PC-3 (cell line): ENCODE measurements around the gene TPRN. TPM values are rescaled to one million over a fixed set of nuclear protein-coding genes. Genes with fewer than 3 reads are reported as not detected.

ENCODE experiments used
- ATAC-seq: fragments of 200-7000 bp; cut with Tn5 transposase; 2 replicates; pipeline ENCODE4 v1.9.1; 2020; ENCODE audit warnings: mild to moderate bottlenecking, moderate library complexity
- BruUV-seq: library from RNA; stranded (reverse); fragments of 400-500 nt; replicated peaks from 2 replicates; lab custom pipeline; 2021; lab: Mats Ljungman, UMichigan
- CTCF ChIA-PET: fragments of 300-600 bp; sonication (Branson Sonifier 250); formaldehyde crosslinking; loops from one replicate; lab custom pipeline; 2022; ENCODE audit warnings: antibody characterized with exemption; lab: Charles Lee
- POLR2A ChIA-PET: fragments of 300-600 bp; sonication (Branson Sonifier 250); formaldehyde crosslinking; loops from one replicate; lab custom pipeline; 2022; ENCODE audit warnings: antibody characterized with exemption; ENCODE audit not compliant: unreplicated experiment; lab: Charles Lee
- DNase-seq: peaks from one replicate; pipeline ENCODE4 v3.0.0-alpha.2; 2015
- H2AFZ ChIP-seq: fragments of 300-600 bp; sonication (generic); 2 replicates; pipeline ENCODE4 v1.6.0; 2016; ENCODE audit warnings: antibody characterized with exemption, low read length
- H3F3A ChIP-seq: fragments of 300-600 bp; sonication (generic); one replicate; pipeline ENCODE4 v1.6.0; 2017; ENCODE audit warnings: antibody characterized with exemption, low read length, control low read depth, mild to moderate bottlenecking; ENCODE audit not compliant: unreplicated experiment
- H3K27ac ChIP-seq: fragments of 300-600 bp; sonication (generic); 2 replicates; pipeline ENCODE4 v1.5.1; 2016; ENCODE audit warnings: mild to moderate bottlenecking, low read length
- H3K27me3 ChIP-seq: fragments of 300-600 bp; sonication (generic); 2 replicates; pipeline ENCODE4 v1.6.1; 2016; ENCODE audit warnings: low read length, mixed read lengths
- H3K36me3 ChIP-seq: fragments of 300-600 bp; sonication (generic); 2 replicates; pipeline ENCODE4 v1.6.1; 2016; ENCODE audit warnings: low read depth, mixed run types, low read length, mixed read lengths
- H3K4me1 ChIP-seq: fragments of 300-600 bp; sonication (generic); 2 replicates; pipeline ENCODE4 v1.5.1; 2016; ENCODE audit warnings: low read length; ENCODE audit not compliant: insufficient read depth
- H3K4me2 ChIP-seq: fragments of 300-600 bp; sonication (generic); 2 replicates; pipeline ENCODE4 v1.6.0; 2016; ENCODE audit warnings: low read length
- H3K4me3 ChIP-seq: fragments of 300-600 bp; sonication (generic); 2 replicates; pipeline ENCODE4 v1.5.1; 2016; ENCODE audit warnings: mild to moderate bottlenecking, low read length, mixed read lengths
- H3K79me2 ChIP-seq: fragments of 300-600 bp; sonication (generic); 2 replicates; pipeline ENCODE4 v1.6.1; 2017; ENCODE audit warnings: low read length, mixed read lengths
- H3K9ac ChIP-seq: fragments of 300-600 bp; sonication (generic); 2 replicates; pipeline ENCODE4 v1.6.0; 2016; ENCODE audit warnings: mild to moderate bottlenecking, low read length
- H3K9me2 ChIP-seq: fragments of 300-600 bp; sonication (generic); replicated peaks from 2 replicates; pipeline ENCODE4 v1.6.1; 2016; ENCODE audit warnings: mixed run types, low read length, mixed read lengths
- H3K9me3 ChIP-seq: fragments of 300-600 bp; sonication (generic); 2 replicates; pipeline ENCODE4 v1.6.1; 2016; ENCODE audit warnings: low read length, mixed read lengths
- H4K20me1 ChIP-seq: fragments of 300-600 bp; sonication (generic); 2 replicates; pipeline ENCODE4 v1.6.1; 2016; ENCODE audit warnings: low read length, mixed read lengths
- EZH2 ChIP-seq: fragments of 300-600 bp; sonication (generic); IDR thresholded peaks from one replicate; pipeline ENCODE4 v1.6.1; 2017; ENCODE audit warnings: antibody characterized with exemption, mild to moderate bottlenecking, low read length; ENCODE audit not compliant: unreplicated experiment
- EZH2phosphoT487 ChIP-seq: fragments of 300-600 bp; sonication (generic); IDR thresholded peaks from 2 replicates; pipeline ENCODE4 v1.6.1; 2018; ENCODE audit warnings: mild to moderate bottlenecking, antibody characterized with exemption, low read length, borderline replicate concordance
- intact Hi-C: fragments of 100-400 bp; cut with micrococcal nuclease; formaldehyde crosslinking; loops from 2 replicates; pipeline ENCODE4 v1.9.0; 2023
- total RNA-seq: library from RNA; depleted of rRNA; stranded (reverse); fragments of >200 nt; gene quantifications from 2 replicates; pipeline ENCODE4 v1.2.3, GENCODE V29; 2014
- TF ChIP-seq, protein P1 (sequence below): fragments of 300-600 bp; sonication (generic); conservative IDR thresholded peaks from 2 replicates; pipeline ENCODE4 v1.5.1; 2017; ENCODE audit warnings: antibody characterized with exemption, low read depth, mild to moderate bottlenecking, low read length

Gene TPRN
- total RNA-seq, 1 experiment from 2014 or later = 11.3 TPM

DNA sequence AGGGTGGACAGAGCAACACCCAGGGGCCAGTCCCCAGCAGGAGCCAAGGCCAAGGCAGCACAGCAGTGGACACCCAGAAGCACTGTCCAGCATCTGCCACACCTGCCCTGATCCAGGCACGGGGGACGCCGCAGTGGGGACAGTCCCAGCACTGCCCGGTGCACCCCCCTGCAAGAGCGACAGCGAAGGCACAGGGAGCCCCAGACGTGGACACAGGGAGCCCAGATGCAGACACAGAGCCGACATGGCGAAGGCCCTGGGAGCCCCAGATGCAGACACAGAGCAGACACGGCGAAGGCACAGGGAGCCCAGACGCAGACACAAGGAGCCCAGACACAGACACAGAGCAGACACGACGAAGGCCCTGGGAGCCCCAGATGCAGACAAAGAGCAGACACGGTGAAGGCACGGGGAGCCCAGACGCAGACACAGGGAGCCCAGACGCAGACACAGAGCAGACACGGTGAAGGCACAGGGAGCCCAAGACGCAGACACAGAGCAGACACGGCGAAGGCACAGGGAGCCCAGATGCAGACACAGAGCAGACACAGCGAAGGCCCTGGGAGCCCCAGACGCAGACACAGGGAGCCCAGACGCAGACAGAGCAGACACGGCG, 16.5 kb downstream of the TPRN start:
- Histone ChIP-seq H2AFZ (no peak overlapping the region), H3K9ac (no peak overlapping the region), H3F3A (no peaks in the 10 kb centered on the region), H3K4me2 (no peak overlapping the region), H3K4me1 (peaks cover 15% of the 10 kb centered on the region), H3K27ac (no peak overlapping the region), H3K9me3 (no peaks in the 10 kb centered on the region), H3K79me2 (peaks cover 28% of the 10 kb centered on the region), H3K4me3 (no peak overlapping the region), H3K9me2 (no peaks in the 10 kb centered on the region), H3K36me3 (no peaks in the 10 kb centered on the region), H4K20me1 (no peaks in the 10 kb centered on the region), H3K27me3 (no peaks in the 10 kb centered on the region)
- DNase-seq = no peak
- no peak for ATAC-seq
- intact Hi-C loops = no loop called here
- BruUV-seq = no TSS peak
- no peak for TF ChIP-seq EZH2
- no peak for TF ChIP-seq EZH2phosphoT487
- TF ChIP-seq, protein P1, sequence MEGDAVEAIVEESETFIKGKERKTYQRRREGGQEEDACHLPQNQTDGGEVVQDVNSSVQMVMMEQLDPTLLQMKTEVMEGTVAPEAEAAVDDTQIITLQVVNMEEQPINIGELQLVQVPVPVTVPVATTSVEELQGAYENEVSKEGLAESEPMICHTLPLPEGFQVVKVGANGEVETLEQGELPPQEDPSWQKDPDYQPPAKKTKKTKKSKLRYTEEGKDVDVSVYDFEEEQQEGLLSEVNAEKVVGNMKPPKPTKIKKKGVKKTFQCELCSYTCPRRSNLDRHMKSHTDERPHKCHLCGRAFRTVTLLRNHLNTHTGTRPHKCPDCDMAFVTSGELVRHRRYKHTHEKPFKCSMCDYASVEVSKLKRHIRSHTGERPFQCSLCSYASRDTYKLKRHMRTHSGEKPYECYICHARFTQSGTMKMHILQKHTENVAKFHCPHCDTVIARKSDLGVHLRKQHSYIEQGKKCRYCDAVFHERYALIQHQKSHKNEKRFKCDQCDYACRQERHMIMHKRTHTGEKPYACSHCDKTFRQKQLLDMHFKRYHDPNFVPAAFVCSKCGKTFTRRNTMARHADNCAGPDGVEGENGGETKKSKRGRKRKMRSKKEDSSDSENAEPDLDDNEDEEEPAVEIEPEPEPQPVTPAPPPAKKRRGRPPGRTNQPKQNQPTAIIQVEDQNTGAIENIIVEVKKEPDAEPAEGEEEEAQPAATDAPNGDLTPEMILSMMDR = no peak
- POLR2A ChIA-PET = no interaction called here
- CTCF ChIA-PET = no interaction called here

DNA sequence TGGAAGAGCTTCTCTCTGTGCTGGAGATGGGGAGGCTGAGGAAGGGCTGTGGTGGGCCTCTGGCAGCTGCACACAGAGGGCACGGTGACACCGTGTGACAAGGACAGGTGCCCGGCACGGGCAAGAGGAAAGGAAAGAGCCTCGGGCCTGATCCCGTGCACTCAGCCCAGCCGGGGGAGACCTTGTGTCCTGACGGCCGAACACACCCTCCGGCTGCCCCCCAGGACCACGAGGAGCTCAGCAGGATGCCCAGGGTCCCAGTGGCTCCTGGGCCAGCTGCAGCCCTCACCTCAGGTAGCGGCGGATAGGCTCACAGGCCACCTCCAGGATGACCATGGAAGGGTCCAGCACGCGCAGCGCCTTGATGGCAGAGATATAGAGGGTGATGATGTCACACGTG, 17.7 kb downstream of the TPRN start:
- no peaks in the 10 kb centered on the region for H4K20me1 ChIP-seq
- POLR2A ChIA-PET = no interaction called here
- H3K4me3 ChIP-seq = no peak overlapping the region
- no peak overlapping the region for H3K9ac ChIP-seq
- no peaks in the 10 kb centered on the region for H3K9me2 ChIP-seq
- H3K79me2 ChIP-seq = peaks cover 22% of the 10 kb centered on the region
- no peak overlapping the region for H3K27ac ChIP-seq
- H3K4me1 ChIP-seq = peaks cover 15% of the 10 kb centered on the region
- BruUV-seq = no TSS peak
- H3K36me3 ChIP-seq = no peaks in the 10 kb centered on the region
- no peak overlapping the region for H2AFZ ChIP-seq
- H3F3A ChIP-seq = no peaks in the 10 kb centered on the region
- TF ChIP-seq, protein P1 = no peak
- TF ChIP-seq EZH2phosphoT487 (no peak), EZH2 (no peak)
- DNase-seq (no peak), ATAC-seq (no peak)
- no peaks in the 10 kb centered on the region for H3K9me3 ChIP-seq
- H3K27me3 ChIP-seq = no peaks in the 10 kb centered on the region
- H3K4me2 ChIP-seq = no peak overlapping the region
- CTCF ChIA-PET = no interaction called here
- intact Hi-C loops = no loop called here

GRCh38 chr9:137181680-137182079, 18.9 kb downstream of the TPRN start:
- BruUV-seq = no TSS peak
- Histone ChIP-seq H4K20me1 (no peaks in the 10 kb centered on the region), H2AFZ (no peak overlapping the region), H3K4me3 (no peak overlapping the region), H3K27me3 (no peaks in the 10 kb centered on the region), H3K27ac (no peak overlapping the region), H3K36me3 (no peaks in the 10 kb centered on the region), H3K9ac (no peak overlapping the region), H3K4me2 (no peak overlapping the region), H3F3A (no peaks in the 10 kb centered on the region), H3K9me2 (no peaks in the 10 kb centered on the region), H3K9me3 (no peaks in the 10 kb centered on the region), H3K79me2 (peaks cover 11% of the 10 kb centered on the region), H3K4me1 (peaks cover 6% of the 10 kb centered on the region; the same call in 1 of the 2 replicates)
- ChIA-PET POLR2A (no interaction called here), CTCF (no interaction called here)
- no peak for DNase-seq
- intact Hi-C loops = no loop called here
- no peak for ATAC-seq
- TF ChIP-seq EZH2 = no peak
